OCI-LY3 (cell line): ENCODE measurements around the gene NME3.

ENCODE experiments used
- H2AFZ ChIP-seq: fragments of 200-600, 300-600 bp; shearing (Covaris generic); 2 replicates; pipeline ENCODE4 v1.6.0; 2014; ENCODE audit warnings: antibody characterized with exemption, low read depth, low read length
- H3K27ac ChIP-seq: fragments of 200-600, 300-600 bp; sonication (generic); 2 replicates; pipeline ENCODE4 v1.5.1; 2014; ENCODE audit warnings: mild to moderate bottlenecking, low read length, moderate library complexity, mixed read lengths
- H3K27me3 ChIP-seq: fragments of 200-600, 300-600 bp; sonication (generic); 2 replicates; pipeline ENCODE4 v1.6.1; 2014; ENCODE audit warnings: low read depth, low read length, mixed read lengths
- H3K36me3 ChIP-seq: fragments of 200-600, 300-600 bp; sonication (generic); replicated peaks from 2 replicates; pipeline ENCODE3; 2014; ENCODE audit warnings: low read depth, low read length, mixed read lengths
- H3K4me1 ChIP-seq: fragments of 300-600, 200-600 bp; sonication (generic); 2 replicates; pipeline ENCODE4 v1.6.1; 2014; ENCODE audit warnings: low read length, mixed read lengths
- H3K4me2 ChIP-seq: fragments of 200-600, 300-600 bp; sonication (generic); 2 replicates; pipeline ENCODE4 v1.6.1; 2014; ENCODE audit warnings: low read length, mixed read lengths
- H3K4me3 ChIP-seq: fragments of 300-600, 200-600 bp; sonication (generic); 2 replicates; pipeline ENCODE4 v1.5.1; 2014; ENCODE audit warnings: antibody characterized with exemption, mild to moderate bottlenecking, low read length, moderate library complexity
- H3K79me2 ChIP-seq: fragments of 300-600, 200-600 bp; shearing (Covaris generic); 2 replicates; pipeline ENCODE4 v1.6.1; 2014; ENCODE audit warnings: mild to moderate bottlenecking, low read length, mixed read lengths
- H3K9ac ChIP-seq: fragments of 300-600, 200-600 bp; shearing (Covaris generic); 2 replicates; pipeline ENCODE4 v1.6.0; 2014; ENCODE audit warnings: mild to moderate bottlenecking, low read length, moderate library complexity
- H3K9me3 ChIP-seq: fragments of 200-600, 300-600 bp; shearing (Covaris generic); 2 replicates; pipeline ENCODE4 v1.6.1; 2014; ENCODE audit warnings: low read length, mixed read lengths; ENCODE audit not compliant: insufficient read depth
- H4K20me1 ChIP-seq: fragments of 200-600, 300-600 bp; sonication (generic); 2 replicates; pipeline ENCODE4 v1.6.1; 2016; ENCODE audit warnings: low read length, mixed read lengths; ENCODE audit not compliant: insufficient read depth
- EZH2phosphoT487 ChIP-seq: fragments of 200-600 bp; shearing (Covaris generic); IDR thresholded peaks from 2 replicates; pipeline ENCODE4 v1.6.1; 2018; ENCODE audit warnings: antibody characterized with exemption, mixed run types, low read depth
- TF ChIP-seq, protein P1 (sequence below): fragments of 200-600, 300-600 bp; sonication (generic); IDR thresholded peaks from 2 replicates; pipeline ENCODE4 v1.5.1; 2014; ENCODE audit warnings: antibody characterized with exemption, low read length, low read depth

NME3 gene

DNA sequence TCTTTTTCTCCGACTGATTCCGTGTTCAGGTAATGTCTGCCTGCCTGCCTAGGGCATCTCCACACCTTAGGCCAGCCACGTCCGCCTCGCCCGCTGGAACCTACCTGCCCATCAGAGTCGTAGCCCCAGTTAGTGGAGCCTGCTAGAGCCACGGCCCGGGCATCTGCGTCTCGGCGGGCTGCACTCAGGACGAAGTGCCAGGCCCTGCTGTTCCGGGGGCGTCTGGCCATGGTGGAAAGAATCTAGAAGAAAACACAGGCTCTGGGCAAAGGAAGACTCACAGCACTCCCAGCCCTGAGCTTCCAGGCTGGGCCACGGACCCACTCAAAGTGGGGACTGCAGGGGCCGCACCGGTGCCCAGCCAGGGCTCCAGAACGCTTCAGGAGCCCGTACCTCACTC is 9.9 kb upstream of the NME3 start:
- Histone ChIP-seq H3K9me3 (no peaks in the 10 kb centered on the region), H3K79me2 (peaks cover 39% of the 10 kb centered on the region), H3K4me1 (peaks cover 11% of the 10 kb centered on the region), H3K36me3 (no peaks in the 10 kb centered on the region), H3K27ac (no peak overlapping the region), H3K4me2 (peak overlapping the region; percentile 97), H2AFZ (no peak overlapping the region), H3K27me3 (no peaks in the 10 kb centered on the region), H3K9ac (peak overlapping the region; percentile 79; the same call in 1 of the 2 replicates), H4K20me1 (no peaks in the 10 kb centered on the region), H3K4me3 (peak overlapping the region; percentile 93)
- no peak for TF ChIP-seq EZH2phosphoT487

DNA sequence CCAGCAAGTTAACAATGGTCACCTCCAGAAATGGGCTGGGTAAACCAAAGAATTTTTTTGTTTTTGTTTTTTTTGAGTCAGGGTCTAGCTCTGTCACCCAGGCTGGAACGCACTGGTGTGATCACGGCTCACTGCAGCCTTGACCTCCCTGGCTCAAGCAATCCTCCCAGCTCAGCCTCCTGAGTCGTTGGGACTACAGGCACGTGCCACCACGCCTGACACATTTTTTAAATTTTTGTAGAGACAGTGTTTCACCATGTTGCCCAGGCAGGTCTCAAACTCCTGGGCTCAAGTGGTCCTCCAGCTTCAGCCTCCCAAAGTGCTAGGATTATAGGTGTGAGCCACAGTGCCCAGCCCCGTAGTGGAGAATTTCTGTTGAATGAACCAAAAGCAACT is 9.3 kb upstream of the NME3 start:
- H3K79me2 ChIP-seq: peaks cover 33% of the 10 kb centered on the region
- H3K9ac ChIP-seq: no peak overlapping the region
- no peaks in the 10 kb centered on the region for H3K9me3 ChIP-seq
- no peaks in the 10 kb centered on the region for H3K36me3 ChIP-seq
- no peak overlapping the region for H3K4me2 ChIP-seq
- peaks cover 11% of the 10 kb centered on the region for H3K4me1 ChIP-seq
- H3K4me3 ChIP-seq: no peak overlapping the region
- no peak overlapping the region for H3K27ac ChIP-seq
- no peak overlapping the region for H2AFZ ChIP-seq
- TF ChIP-seq, protein P1, sequence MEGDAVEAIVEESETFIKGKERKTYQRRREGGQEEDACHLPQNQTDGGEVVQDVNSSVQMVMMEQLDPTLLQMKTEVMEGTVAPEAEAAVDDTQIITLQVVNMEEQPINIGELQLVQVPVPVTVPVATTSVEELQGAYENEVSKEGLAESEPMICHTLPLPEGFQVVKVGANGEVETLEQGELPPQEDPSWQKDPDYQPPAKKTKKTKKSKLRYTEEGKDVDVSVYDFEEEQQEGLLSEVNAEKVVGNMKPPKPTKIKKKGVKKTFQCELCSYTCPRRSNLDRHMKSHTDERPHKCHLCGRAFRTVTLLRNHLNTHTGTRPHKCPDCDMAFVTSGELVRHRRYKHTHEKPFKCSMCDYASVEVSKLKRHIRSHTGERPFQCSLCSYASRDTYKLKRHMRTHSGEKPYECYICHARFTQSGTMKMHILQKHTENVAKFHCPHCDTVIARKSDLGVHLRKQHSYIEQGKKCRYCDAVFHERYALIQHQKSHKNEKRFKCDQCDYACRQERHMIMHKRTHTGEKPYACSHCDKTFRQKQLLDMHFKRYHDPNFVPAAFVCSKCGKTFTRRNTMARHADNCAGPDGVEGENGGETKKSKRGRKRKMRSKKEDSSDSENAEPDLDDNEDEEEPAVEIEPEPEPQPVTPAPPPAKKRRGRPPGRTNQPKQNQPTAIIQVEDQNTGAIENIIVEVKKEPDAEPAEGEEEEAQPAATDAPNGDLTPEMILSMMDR: no peak
- no peak for TF ChIP-seq EZH2phosphoT487
- H4K20me1 ChIP-seq: no peaks in the 10 kb centered on the region
- H3K27me3 ChIP-seq: no peaks in the 10 kb centered on the region

GRCh38 chr16:1779741-1780676 is 8.7 kb upstream of the NME3 start:
- Histone ChIP-seq H3K27me3 (no peaks in the 10 kb centered on the region), H3K4me3 (no peak overlapping the region), H3K79me2 (peaks cover 32% of the 10 kb centered on the region), H3K4me1 (peaks cover 11% of the 10 kb centered on the region), H4K20me1 (no peaks in the 10 kb centered on the region), H3K9me3 (no peaks in the 10 kb centered on the region), H3K9ac (no peak overlapping the region), H3K27ac (no peak overlapping the region), H2AFZ (no peak overlapping the region), H3K4me2 (no peak overlapping the region), H3K36me3 (no peaks in the 10 kb centered on the region)
- TF ChIP-seq, protein P1: no peak
- no peak for TF ChIP-seq EZH2phosphoT487

DNA sequence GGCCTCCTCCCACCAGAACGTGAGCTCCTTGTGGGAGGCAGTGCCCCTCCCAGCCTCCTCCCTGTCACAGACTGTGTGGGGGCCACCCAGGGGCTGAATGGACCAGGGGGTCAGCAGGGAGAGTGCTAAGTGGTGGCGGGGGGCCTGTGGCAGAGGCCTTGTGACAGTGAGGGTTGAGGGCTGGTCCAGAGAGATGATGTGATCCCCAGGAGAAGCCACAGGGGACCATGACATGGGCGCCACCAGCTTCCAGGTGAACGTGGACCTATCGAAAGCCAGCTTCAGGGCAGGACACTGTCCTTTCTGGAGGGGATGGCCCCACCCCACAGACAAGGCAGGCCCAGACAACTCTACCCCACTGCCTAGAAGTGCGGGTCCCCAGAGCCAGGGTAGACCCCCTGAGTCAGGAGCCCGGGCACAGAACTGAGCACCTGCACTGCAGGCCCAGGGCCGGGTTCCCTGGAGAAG is 7.9 kb upstream of the NME3 start:
- no peak overlapping the region for H3K27ac ChIP-seq
- H2AFZ ChIP-seq: no peak overlapping the region
- H4K20me1 ChIP-seq: no peaks in the 10 kb centered on the region
- no peaks in the 10 kb centered on the region for H3K27me3 ChIP-seq
- TF ChIP-seq EZH2phosphoT487: no peak
- TF ChIP-seq, protein P1: no peak
- no peaks in the 10 kb centered on the region for H3K9me3 ChIP-seq
- peaks cover 16% of the 10 kb centered on the region for H3K4me1 ChIP-seq
- no peaks in the 10 kb centered on the region for H3K36me3 ChIP-seq
- H3K79me2 ChIP-seq: peaks cover 32% of the 10 kb centered on the region
- H3K9ac ChIP-seq: no peak overlapping the region
- no peak overlapping the region for H3K4me3 ChIP-seq
- H3K4me2 ChIP-seq: no peak overlapping the region
